Calu3 (cell line): ENCODE data around the gene SLC9A3. TPM values are rescaled to one million over a fixed set of nuclear protein-coding genes. Genes with fewer than 3 reads are reported as not detected.
"Not testable (repeated sequence)": the region's sequence is repeated elsewhere in the genome, so short reads cannot be mapped to it uniquely, and the experiment has no call there.

Experiments
- BruUV-seq: library from RNA; stranded (reverse); fragments of 400-500 nt; replicated peaks from 2 replicates; lab custom pipeline; 2021; lab: Mats Ljungman, UMichigan
- CTCF ChIA-PET: fragments of 300-600 bp; sonication (Branson Sonifier 250); formaldehyde crosslinking; loops from one replicate; lab custom pipeline; 2022; ENCODE audit warnings: antibody characterized with exemption; lab: Charles Lee
- DNase-seq: peaks from one replicate; pipeline ENCODE4 v3.0.0; 2022
- H3K27ac Mint-ChIP-seq: one replicate; pipeline ENCODE4 v1.8.0; 2022; ENCODE audit warnings: mixed read lengths; ENCODE audit not compliant: unreplicated experiment
- H3K27me3 Mint-ChIP-seq: one replicate; pipeline ENCODE4 v1.8.0; 2022; ENCODE audit warnings: mixed read lengths; ENCODE audit not compliant: unreplicated experiment
- H3K36me3 Mint-ChIP-seq: one replicate; pipeline ENCODE4 v1.8.0; 2022; ENCODE audit warnings: mild to moderate bottlenecking, moderate library complexity, mixed read lengths; ENCODE audit not compliant: insufficient read depth, unreplicated experiment
- H3K4me1 Mint-ChIP-seq: one replicate; pipeline ENCODE4 v1.8.0; 2022; ENCODE audit warnings: mild to moderate bottlenecking, low read depth, mixed read lengths; ENCODE audit not compliant: unreplicated experiment
- H3K4me3 Mint-ChIP-seq: one replicate; pipeline ENCODE4 v1.8.0; 2022; ENCODE audit warnings: mild to moderate bottlenecking, low read depth, moderate library complexity, mixed read lengths; ENCODE audit not compliant: unreplicated experiment
- H3K9me3 Mint-ChIP-seq: one replicate; pipeline ENCODE4 v1.8.0; 2022; ENCODE audit warnings: low read depth, mixed read lengths; ENCODE audit not compliant: unreplicated experiment
- intact Hi-C: fragments of 100-400 bp; cut with micrococcal nuclease; formaldehyde crosslinking; loops from one replicate; pipeline ENCODE4 v1.10.0; 2022; ENCODE audit not compliant: unreplicated experiment
- total RNA-seq: library from RNA; stranded (reverse); gene quantifications from 2 replicates; pipeline ENCODE4 v1.2.3, GENCODE V29; 2022
- TF ChIP-seq, protein P1 (sequence below): fragments of 200-600 bp; IDR thresholded peaks from one replicate; pipeline ENCODE4 v1.8.0; 2022; ENCODE audit warnings: antibody characterized with exemption; ENCODE audit not compliant: unreplicated experiment

The SLC9A3 gene
- total RNA-seq, 1 experiment from 2014 or later, result 1.1 TPM

DNA sequence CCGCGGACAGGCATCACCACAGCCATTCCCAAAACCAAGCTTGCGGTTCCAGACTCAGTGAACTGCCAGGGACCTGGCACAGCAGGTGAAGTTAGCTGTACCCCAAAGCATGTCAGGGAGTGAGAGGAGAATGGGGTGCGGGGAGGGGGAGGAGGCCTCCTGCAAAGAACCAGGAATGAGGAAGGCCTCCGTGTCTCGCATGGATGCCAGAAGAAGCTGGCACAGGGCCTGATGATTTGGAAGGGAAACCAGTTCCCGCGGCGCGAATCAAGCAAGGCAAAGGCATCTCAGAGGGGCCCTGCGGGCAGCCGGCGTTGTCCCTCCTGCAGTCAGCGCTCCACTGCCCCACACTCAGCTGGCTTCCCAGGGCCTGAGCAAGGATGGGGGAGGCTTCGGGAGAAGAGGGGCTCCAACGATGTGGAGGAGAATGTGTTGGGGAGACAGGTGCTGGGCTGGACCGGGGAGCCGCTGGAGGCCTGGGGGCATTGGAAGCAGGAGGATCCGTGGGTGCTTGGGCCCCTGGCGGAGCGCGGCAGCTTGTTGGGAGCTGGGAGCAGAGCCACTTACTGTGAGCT is 14.6 kb downstream of the SLC9A3 start:
- BruUV-seq, result no TSS peak
- Mint-ChIP-seq H3K9me3 (no peaks in the 10 kb centered on the region), H3K4me1 (no peaks in the 10 kb centered on the region), H3K27ac (no peak overlapping the region), H3K4me3 (no peak overlapping the region), H3K36me3 (no peaks in the 10 kb centered on the region), H3K27me3 (peaks cover 69% of the 10 kb centered on the region)
- CTCF ChIA-PET, result interaction anchor here (0.5 to 0.7 kb wide), 2 partner anchors 144 to 909 kb away, joined by 3 read pairs; no protein-coding TSS in a partner anchor
- no peak for DNase-seq
- intact Hi-C loops, result no loop called here
- TF ChIP-seq, protein P1, sequence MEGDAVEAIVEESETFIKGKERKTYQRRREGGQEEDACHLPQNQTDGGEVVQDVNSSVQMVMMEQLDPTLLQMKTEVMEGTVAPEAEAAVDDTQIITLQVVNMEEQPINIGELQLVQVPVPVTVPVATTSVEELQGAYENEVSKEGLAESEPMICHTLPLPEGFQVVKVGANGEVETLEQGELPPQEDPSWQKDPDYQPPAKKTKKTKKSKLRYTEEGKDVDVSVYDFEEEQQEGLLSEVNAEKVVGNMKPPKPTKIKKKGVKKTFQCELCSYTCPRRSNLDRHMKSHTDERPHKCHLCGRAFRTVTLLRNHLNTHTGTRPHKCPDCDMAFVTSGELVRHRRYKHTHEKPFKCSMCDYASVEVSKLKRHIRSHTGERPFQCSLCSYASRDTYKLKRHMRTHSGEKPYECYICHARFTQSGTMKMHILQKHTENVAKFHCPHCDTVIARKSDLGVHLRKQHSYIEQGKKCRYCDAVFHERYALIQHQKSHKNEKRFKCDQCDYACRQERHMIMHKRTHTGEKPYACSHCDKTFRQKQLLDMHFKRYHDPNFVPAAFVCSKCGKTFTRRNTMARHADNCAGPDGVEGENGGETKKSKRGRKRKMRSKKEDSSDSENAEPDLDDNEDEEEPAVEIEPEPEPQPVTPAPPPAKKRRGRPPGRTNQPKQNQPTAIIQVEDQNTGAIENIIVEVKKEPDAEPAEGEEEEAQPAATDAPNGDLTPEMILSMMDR, result no peak

DNA sequence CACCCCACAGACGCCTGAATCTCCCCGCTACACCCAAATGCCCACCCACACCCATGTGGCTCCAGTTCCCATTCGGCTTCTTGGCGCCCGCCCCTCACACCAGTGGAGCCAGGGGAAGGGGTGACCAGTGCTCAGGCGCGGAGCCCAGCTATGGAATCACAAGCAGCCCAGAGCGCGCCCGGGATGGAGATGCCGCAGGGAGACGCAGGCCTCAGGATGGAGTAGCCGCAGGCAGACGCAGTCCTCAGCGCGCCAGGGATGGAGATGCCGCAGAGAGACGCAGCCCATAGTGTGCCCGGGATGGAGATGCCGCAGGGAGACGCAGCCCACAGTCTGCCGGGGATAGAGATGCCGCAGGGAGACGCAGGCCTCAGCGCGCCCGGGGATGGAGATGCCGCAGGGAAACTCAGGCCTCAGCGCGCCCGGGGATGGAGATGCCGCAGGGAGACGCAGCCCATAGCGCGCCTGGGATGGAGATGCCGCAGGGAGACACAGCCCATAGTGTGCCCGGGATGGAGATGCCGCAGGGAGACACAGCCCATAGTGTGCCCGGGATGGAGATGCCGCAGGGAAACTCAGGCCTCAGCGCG is 16.2 kb downstream of the SLC9A3 start:
- DNase-seq, H3K36me3 Mint-ChIP-seq, H3K4me1 Mint-ChIP-seq, H3K9me3 Mint-ChIP-seq, H3K4me3 Mint-ChIP-seq, intact Hi-C loops, CTCF ChIA-PET, BruUV-seq, H3K27ac Mint-ChIP-seq: not testable (repeated sequence)
- H3K27me3 Mint-ChIP-seq, result peaks cover 53% of the 10 kb centered on the region

DNA sequence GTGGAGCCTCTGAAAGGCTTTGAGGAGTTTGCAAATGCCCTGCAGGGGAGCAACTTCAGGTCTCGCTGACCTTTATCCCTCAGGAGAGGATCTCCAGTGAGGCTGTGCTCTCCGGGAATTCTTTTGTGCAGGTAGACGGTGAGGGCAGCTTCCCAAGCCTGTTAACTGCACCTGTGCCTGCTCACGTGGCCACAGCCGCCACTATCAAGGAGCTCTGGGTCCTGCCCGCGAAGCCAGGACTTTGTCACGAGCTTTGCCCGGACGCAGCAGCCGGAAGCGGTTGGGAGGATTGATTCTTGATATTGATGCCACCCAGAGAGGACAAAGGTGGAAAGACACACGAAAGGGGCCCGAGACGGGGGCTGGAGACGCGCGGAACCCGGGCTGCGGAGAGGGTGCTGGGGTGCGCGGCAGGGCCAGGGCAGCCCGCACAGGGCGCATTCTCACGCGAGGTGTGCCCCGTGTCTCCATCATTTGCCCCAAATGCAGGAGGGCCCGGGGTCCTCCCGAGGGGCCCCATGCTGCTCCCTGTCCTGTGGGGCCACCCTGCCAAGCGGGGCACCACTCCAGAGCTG is 18.2 kb downstream of the SLC9A3 start:
- Mint-ChIP-seq H3K27ac (no peak overlapping the region), H3K9me3 (no peaks in the 10 kb centered on the region), H3K27me3 (peaks cover 33% of the 10 kb centered on the region), H3K4me3 (peak overlapping the region; percentile 55), H3K36me3 (no peaks in the 10 kb centered on the region), H3K4me1 (no peaks in the 10 kb centered on the region)
- DNase-seq, result peak; percentile 40
- intact Hi-C loops, result no loop called here
- CTCF ChIA-PET, result interaction anchor here (0.6 kb wide), 1 partner anchor 59 kb away, joined by 3 read pairs; no protein-coding TSS in a partner anchor
- BruUV-seq, result no TSS peak
- TF ChIP-seq, protein P1, result no peak

DNA sequence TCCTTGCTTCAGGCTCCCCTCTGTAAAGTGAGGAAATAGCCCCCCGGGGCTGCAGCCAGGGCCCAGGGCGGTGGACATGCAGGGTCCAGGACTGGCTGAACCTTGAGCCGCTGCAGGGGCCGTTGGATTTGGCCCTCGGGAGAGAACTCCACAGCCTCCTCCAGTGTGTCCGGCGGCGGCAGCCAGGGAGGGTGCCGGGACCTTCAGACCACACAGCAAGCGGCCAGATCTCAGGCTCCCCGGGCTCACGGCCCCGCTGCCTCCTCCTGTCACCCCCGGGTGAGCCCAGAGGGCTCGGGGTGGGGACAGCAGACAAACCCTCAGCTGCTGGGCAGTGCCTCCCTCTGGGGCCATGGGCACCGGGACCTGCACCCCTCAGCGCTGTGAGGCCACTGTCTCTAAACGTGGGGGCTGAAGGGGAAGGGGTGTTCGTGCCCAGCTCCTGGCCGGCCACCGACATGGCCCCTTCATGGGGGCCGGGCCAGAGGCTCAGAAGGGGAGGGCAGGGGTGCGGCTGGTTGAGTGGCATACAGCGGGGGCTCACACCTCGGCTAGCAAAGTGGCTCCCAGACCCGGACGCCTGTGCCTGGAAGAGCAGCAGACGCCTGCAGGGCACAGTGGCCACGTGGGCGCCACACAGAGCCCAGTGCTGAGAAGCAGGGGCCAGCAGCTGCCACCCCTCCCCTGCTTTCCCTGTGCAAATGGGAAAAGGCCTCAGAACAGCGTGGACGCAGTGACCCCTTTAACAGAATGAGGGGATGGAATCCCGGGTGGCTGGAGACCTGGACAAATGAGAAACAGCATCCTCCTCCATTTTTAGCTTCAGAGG is 19.7 kb downstream of the SLC9A3 start:
- DNase-seq, result no peak
- no TSS peak for BruUV-seq
- Mint-ChIP-seq H3K27me3 (peaks cover 31% of the 10 kb centered on the region), H3K9me3 (no peaks in the 10 kb centered on the region), H3K4me1 (no peaks in the 10 kb centered on the region), H3K4me3 (no peak overlapping the region), H3K36me3 (no peaks in the 10 kb centered on the region), H3K27ac (no peak overlapping the region)
- CTCF ChIA-PET, result no interaction called here
- intact Hi-C loops, result no loop called here
- TF ChIP-seq, protein P1, result no peak
